Ovary (tissue), 3 donors: ENCODE results near the gene LAD1.

ENCODE experiments used
- POLR2A ChIP-seq: fragments of 450-650 bp; IDR thresholded peaks from one replicate; pipeline ENCODE4 v1.6.1; 2017; ENCODE audit warnings: antibody characterized with exemption, mild to moderate bottlenecking, moderate library complexity
- TF ChIP-seq, protein P1 (sequence below), 3 donors: fragments of 450-650 bp in 2 of 3; fragments of 200-600 bp in 1 of 3; IDR thresholded peaks; one replicate each; pipeline versions ENCODE4 v1.5.1 to v1.8.0; 2016 to 2022; ENCODE audit warnings: antibody characterized with exemption in 3 of 3, mild to moderate bottlenecking in 1 of 3
- donor health status: DM: no; HTN: no; CAD: no.

DNA sequence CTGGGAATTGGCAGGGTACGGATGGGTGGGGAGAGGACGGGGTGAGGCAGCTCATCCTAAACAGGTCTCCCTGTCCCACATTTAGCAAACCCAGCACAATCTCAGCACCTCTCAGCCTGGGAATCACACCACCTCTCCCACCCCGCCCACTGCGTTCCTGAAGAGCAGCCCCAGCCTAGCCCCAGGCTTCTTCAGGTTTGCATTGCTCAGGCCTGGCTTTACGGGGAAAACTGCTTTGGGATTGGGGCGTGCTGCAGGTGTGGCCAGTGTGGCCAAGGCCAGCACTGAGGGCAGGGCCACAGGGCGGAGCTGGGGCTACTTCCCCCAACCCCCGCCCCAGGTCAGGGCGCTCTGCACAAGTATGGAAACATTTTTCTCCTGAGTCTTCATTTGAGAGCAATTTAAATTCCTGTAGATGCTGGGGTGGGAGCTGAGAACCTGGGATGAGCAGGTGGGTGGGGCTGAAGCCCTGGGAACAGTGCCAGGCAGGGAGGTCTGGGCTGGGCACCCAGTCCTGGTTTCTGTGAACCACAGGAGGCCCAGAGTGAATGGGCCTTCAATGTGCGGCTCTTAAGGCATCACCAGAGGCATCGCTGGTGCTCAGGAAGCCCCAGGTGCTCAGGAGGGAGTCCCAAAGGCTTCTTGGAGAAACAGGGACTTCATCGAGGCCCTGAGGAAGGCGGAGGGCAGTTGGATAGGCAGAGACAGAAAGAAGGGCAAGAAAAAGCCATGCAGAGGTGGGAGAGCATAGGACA, 45.8 kb downstream of the LAD1 start:
- TF ChIP-seq, protein P1, sequence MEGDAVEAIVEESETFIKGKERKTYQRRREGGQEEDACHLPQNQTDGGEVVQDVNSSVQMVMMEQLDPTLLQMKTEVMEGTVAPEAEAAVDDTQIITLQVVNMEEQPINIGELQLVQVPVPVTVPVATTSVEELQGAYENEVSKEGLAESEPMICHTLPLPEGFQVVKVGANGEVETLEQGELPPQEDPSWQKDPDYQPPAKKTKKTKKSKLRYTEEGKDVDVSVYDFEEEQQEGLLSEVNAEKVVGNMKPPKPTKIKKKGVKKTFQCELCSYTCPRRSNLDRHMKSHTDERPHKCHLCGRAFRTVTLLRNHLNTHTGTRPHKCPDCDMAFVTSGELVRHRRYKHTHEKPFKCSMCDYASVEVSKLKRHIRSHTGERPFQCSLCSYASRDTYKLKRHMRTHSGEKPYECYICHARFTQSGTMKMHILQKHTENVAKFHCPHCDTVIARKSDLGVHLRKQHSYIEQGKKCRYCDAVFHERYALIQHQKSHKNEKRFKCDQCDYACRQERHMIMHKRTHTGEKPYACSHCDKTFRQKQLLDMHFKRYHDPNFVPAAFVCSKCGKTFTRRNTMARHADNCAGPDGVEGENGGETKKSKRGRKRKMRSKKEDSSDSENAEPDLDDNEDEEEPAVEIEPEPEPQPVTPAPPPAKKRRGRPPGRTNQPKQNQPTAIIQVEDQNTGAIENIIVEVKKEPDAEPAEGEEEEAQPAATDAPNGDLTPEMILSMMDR (IDR thresholded peaks at IDR 0.05): no peak
- TF ChIP-seq POLR2A: no peak
